ENCODE results near the gene HOXB4.

HOXB4 gene

GRCh38 chr17:48549281-48549630, 28.9 kb downstream of the HOXB4 start:
- no peaks in the 10 kb centered on the region for H3K9me3 ChIP-seq (ENCODE audit: control insufficient read depth, low read length)
- WGBS, 2 experiments: 4 to 10% methylated on average over 3 of the region's 3 CpGs
- peaks cover 100% of the 10 kb centered on the region for H3K27me3 ChIP-seq (ENCODE audit: control insufficient read depth, insufficient read depth, low read length, poor library complexity, severe bottlenecking)
- peaks cover 7% of the 10 kb centered on the region for H3K4me1 ChIP-seq (ENCODE audit: control insufficient read depth, insufficient read depth, low read length)
- H3K27ac ChIP-seq (ENCODE audit: insufficient read depth, low read depth, low read length, poor library complexity, severe bottlenecking): no peak overlapping the region
- no peaks in the 10 kb centered on the region for H3K36me3 ChIP-seq (ENCODE audit: control insufficient read depth, insufficient read depth, low read length)
- no peak overlapping the region for H3K4me3 ChIP-seq (ENCODE audit: insufficient read depth, low read depth, low read length)

DNA sequence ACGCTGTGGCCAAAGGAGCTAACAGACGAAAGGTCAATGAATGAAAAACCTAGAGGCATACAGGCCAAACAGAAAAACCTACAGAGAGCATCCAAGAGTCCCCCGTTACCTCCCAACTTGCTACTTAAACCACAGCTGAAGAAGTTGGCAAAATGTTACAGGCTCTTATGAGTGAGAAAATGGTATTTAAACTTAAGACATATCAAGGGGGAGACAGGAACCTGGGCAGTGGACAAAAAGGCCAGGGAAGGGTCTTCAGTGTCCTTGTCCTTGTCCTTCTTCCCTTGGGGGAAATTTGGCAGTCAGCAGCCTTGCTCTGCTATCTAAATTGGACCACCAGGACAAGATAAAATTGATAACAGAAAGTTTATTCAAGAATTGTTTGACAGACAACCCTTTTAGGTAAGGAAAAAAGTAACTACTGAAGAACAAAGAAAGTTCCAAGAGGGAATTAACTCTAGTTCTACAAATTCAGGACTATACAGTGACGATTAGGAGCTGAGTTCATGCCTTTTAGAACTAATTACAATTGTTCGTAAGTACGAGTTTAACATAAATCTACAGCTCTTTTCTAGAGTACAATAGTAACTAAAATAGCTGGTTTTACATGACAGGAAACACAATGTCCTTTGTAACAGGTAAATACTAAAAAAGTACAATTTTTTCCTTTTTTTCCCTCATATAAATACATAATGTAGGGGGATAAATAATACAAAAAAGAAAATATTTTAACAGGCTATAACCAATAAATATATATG, 29.4 kb downstream of the HOXB4 start:
- peaks cover 7% of the 10 kb centered on the region for H3K4me1 ChIP-seq (ENCODE audit: control insufficient read depth, insufficient read depth, low read length)
- peaks cover 100% of the 10 kb centered on the region for H3K27me3 ChIP-seq (ENCODE audit: control insufficient read depth, insufficient read depth, low read length, poor library complexity, severe bottlenecking)
- no peaks in the 10 kb centered on the region for H3K36me3 ChIP-seq (ENCODE audit: control insufficient read depth, insufficient read depth, low read length)
- H3K27ac ChIP-seq (ENCODE audit: insufficient read depth, low read depth, low read length, poor library complexity, severe bottlenecking): peak overlapping the region; percentile 13
- 10 to 11% methylated on average over 3 to 6 of the region's 6 CpGs for WGBS, 2 experiments
- H3K4me3 ChIP-seq (ENCODE audit: insufficient read depth, low read depth, low read length): no peak overlapping the region
- no peaks in the 10 kb centered on the region for H3K9me3 ChIP-seq (ENCODE audit: control insufficient read depth, low read length)

DNA sequence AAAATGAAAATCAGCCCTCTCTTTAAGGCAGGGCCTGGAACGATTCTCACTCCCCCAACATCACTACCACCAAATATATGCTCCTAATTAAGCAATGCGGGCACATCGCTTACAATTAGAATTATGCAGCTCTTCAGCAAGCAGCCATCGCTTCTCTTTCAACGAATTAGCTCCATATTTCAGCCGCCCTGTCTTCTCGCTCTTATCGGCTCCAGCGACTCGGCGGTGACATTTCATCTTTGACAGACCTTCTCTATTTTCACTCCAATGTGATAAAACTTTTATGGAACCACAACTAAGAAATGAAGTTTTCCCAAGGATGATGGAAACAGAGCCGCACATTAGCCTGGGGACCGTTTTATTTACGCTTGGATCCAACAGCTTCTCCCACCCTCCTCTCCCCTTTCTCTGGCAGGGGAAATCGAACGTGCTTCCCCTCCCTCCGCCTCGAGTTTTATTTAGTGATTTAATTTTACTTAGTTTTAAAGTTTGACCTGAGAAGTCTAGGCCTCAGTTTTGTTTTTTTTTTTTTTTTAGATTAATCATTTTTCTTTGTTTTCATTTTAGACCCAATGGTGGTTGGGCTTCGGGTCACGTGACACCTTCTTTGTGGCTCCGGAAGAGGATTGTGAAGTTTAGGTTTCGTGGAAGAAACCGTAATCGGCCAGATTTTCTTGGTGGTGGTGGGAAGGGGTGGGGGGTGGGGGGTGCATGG, 30.2 kb downstream of the HOXB4 start:
- Histone ChIP-seq H3K4me1 (ENCODE audit: control insufficient read depth, insufficient read depth, low read length) (peaks cover 7% of the 10 kb centered on the region), H3K9me3 (ENCODE audit: control insufficient read depth, low read length) (no peaks in the 10 kb centered on the region), H3K36me3 (ENCODE audit: control insufficient read depth, insufficient read depth, low read length) (no peaks in the 10 kb centered on the region), H3K27ac (ENCODE audit: insufficient read depth, low read depth, low read length, poor library complexity, severe bottlenecking) (no peak overlapping the region), H3K4me3 (ENCODE audit: insufficient read depth, low read depth, low read length) (no peak overlapping the region), H3K27me3 (ENCODE audit: control insufficient read depth, insufficient read depth, low read length, poor library complexity, severe bottlenecking) (peaks cover 100% of the 10 kb centered on the region)
- 26 to 29% methylated on average over 20 of the region's 24 CpGs for WGBS, 2 experiments

DNA sequence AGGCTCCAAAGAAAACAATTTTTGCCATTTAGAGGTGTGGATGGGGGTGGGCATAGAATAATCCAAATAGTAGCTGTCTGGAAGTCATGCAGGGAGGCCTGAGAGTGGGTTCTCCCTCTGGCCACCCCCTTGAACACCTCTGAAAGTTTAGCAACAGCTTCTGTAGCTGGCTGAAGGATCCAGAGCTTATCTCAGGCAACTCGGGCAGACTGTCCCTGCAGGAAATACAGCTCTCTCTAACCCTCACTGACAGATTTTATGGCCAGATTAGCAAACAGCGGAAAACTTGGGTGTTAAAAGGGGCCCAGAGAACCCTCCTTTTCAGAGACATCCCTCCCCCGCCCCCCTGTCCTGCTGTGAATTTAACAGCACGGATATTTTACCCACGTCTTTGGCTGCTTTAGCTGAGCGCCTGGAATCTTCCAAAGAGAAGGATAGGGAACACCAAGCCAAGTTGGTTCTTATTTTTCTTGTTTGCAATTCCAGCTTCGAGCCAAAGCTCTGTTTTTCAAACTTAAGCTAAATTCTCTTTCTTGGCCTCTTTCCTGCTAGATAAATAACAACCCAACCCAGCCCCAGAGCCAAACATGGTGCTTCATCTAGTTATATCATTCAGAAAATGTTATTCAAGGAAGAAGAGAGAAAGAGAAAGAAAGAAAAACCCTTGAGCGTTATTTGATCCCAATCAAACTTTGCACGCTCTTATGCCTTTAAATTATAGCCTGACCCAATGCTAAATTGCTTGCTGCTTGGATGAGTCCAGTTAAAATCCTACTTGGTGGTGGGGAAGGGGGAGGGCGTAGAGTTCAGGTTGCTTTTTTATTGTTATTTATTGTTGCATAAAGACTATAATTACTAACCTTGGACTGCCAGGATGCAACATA, 31.0 kb downstream of the HOXB4 start:
- H3K27ac ChIP-seq (ENCODE audit: insufficient read depth, low read depth, low read length, poor library complexity, severe bottlenecking): peak overlapping the region; percentile 68
- no peaks in the 10 kb centered on the region for H3K36me3 ChIP-seq (ENCODE audit: control insufficient read depth, insufficient read depth, low read length)
- peaks cover 100% of the 10 kb centered on the region for H3K27me3 ChIP-seq (ENCODE audit: control insufficient read depth, insufficient read depth, low read length, poor library complexity, severe bottlenecking)
- H3K4me1 ChIP-seq (ENCODE audit: control insufficient read depth, insufficient read depth, low read length): peaks cover 7% of the 10 kb centered on the region
- peak overlapping the region; percentile 27 for H3K4me3 ChIP-seq (ENCODE audit: insufficient read depth, low read depth, low read length)
- H3K9me3 ChIP-seq (ENCODE audit: control insufficient read depth, low read length): no peaks in the 10 kb centered on the region
- 17 to 24% methylated on average over 9 of the region's 10 CpGs for WGBS, 2 experiments

- H3K27me3 ChIP-seq (ENCODE audit: control insufficient read depth, insufficient read depth, low read length, poor library complexity, severe bottlenecking): peaks cover 100% of the 10 kb centered on the region
- H3K36me3 ChIP-seq (ENCODE audit: control insufficient read depth, insufficient read depth, low read length): no peaks in the 10 kb centered on the region
- peak overlapping the region; percentile 27 for H3K4me3 ChIP-seq (ENCODE audit: insufficient read depth, low read depth, low read length)
- WGBS, 2 experiments: 5 to 6% methylated on average over 10 of the region's 10 CpGs
- peak overlapping the region; percentile 68 for H3K27ac ChIP-seq (ENCODE audit: insufficient read depth, low read depth, low read length, poor library complexity, severe bottlenecking)
- no peaks in the 10 kb centered on the region for H3K9me3 ChIP-seq (ENCODE audit: control insufficient read depth, low read length)
- H3K4me1 ChIP-seq (ENCODE audit: control insufficient read depth, insufficient read depth, low read length): peaks cover 7% of the 10 kb centered on the region
Observed at GRCh38 chr17:48546137-48546923, 31.8 kb downstream of the HOXB4 start.

DNA sequence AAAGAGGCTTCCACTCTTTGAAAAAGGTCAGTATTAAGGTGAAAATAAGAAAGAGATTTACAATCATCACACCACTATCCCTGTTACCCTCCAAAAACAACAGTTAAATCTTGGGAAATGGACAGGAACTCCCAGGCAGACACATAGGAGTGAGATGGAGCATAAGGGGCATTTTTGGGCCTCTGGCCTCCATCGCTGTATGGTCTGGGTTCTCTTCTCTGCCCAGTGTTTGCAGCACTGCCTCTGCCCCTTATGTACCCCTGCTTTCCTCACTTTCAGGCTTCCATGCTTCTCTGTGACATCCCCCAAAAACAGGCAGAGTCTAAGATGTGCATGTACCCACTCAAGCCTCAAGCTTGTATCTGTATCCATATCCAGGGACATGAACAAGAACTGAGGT, 32.6 kb downstream of the HOXB4 start:
- 70 to 74% methylated on average over 1 of the region's 1 CpG for WGBS, 2 experiments
- peaks cover 7% of the 10 kb centered on the region for H3K4me1 ChIP-seq (ENCODE audit: control insufficient read depth, insufficient read depth, low read length)
- peaks cover 100% of the 10 kb centered on the region for H3K27me3 ChIP-seq (ENCODE audit: control insufficient read depth, insufficient read depth, low read length, poor library complexity, severe bottlenecking)
- peak overlapping the region; percentile 30 for H3K27ac ChIP-seq (ENCODE audit: insufficient read depth, low read depth, low read length, poor library complexity, severe bottlenecking)
- H3K36me3 ChIP-seq (ENCODE audit: control insufficient read depth, insufficient read depth, low read length): no peaks in the 10 kb centered on the region
- no peaks in the 10 kb centered on the region for H3K9me3 ChIP-seq (ENCODE audit: control insufficient read depth, low read length)
- H3K4me3 ChIP-seq (ENCODE audit: insufficient read depth, low read depth, low read length): no peak overlapping the region

- Histone ChIP-seq H3K27ac (ENCODE audit: insufficient read depth, low read depth, low read length, poor library complexity, severe bottlenecking) (peak within 1 kb of the TSS; percentile 65), H3K4me1 (ENCODE audit: control insufficient read depth, insufficient read depth, low read length) (peaks cover 7% of the 10 kb centered on the region), H3K4me3 (ENCODE audit: insufficient read depth, low read depth, low read length) (peak within 1 kb of the TSS; percentile 48), H3K9me3 (ENCODE audit: control insufficient read depth, low read length) (no peaks in the 10 kb centered on the region), H3K36me3 (ENCODE audit: control insufficient read depth, insufficient read depth, low read length) (no peaks in the 10 kb centered on the region), H3K27me3 (ENCODE audit: control insufficient read depth, insufficient read depth, low read length, poor library complexity, severe bottlenecking) (peaks cover 100% of the 10 kb centered on the region)
- WGBS, 2 experiments: 4 to 6% methylated on average over 11 to 12 of the region's 12 CpGs
Observed at GRCh38 chr17:48545022-48545375, 33.2 kb downstream of the HOXB4 start, which contains the start of gene HOXB2. Gene HOXB2 (minus strand): TSS chr17:48545109. CDS start chr17:48544911, 198 bp downstream.

DNA sequence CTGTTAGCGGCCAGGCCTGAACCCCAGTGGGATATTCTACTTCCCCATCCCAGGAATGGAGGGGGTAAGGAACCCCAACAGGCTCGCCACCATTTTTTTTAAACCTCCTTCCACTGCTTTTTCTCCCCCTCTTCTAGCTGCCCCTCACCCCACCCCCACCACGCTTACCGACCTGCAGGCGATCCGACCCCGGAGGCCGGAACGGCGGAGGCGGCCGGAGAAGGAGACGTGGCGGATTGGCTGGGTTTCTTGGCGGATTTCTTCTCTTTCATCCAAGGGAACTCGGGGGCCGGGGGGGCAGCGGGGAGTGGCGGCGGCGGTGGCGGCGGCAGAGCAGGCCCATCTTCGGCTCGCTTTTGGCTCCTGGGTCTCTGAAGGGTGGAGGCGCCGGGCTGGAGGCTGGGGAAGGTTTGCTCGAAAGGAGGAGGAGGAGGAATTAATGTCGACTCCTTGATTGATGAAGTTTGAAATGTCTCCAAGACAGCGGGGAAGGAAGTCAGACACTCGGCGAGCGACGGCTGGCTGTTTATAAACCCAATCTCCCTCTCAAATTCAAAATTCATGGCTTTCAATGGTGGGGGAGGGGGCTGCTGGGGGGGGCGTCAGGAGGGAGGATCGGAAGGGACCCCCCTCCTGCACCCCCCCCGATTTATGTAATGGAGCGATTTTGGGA, 33.7 kb downstream of the HOXB4 start:
- Histone ChIP-seq H3K27ac (ENCODE audit: insufficient read depth, low read depth, low read length, poor library complexity, severe bottlenecking) (peak overlapping the region; percentile 65), H3K4me1 (ENCODE audit: control insufficient read depth, insufficient read depth, low read length) (peaks cover 7% of the 10 kb centered on the region), H3K27me3 (ENCODE audit: control insufficient read depth, insufficient read depth, low read length, poor library complexity, severe bottlenecking) (peaks cover 100% of the 10 kb centered on the region), H3K36me3 (ENCODE audit: control insufficient read depth, insufficient read depth, low read length) (no peaks in the 10 kb centered on the region), H3K9me3 (ENCODE audit: control insufficient read depth, low read length) (no peaks in the 10 kb centered on the region), H3K4me3 (ENCODE audit: insufficient read depth, low read depth, low read length) (peak overlapping the region; percentile 48)
- 0 to 1% methylated on average over 33 to 38 of the region's 38 CpGs for WGBS, 2 experiments

- H3K27me3 ChIP-seq (ENCODE audit: control insufficient read depth, insufficient read depth, low read length, poor library complexity, severe bottlenecking): peaks cover 100% of the 10 kb centered on the region
- no peaks in the 10 kb centered on the region for H3K9me3 ChIP-seq (ENCODE audit: control insufficient read depth, low read length)
- H3K27ac ChIP-seq (ENCODE audit: insufficient read depth, low read depth, low read length, poor library complexity, severe bottlenecking): peak overlapping the region; percentile 19
- H3K36me3 ChIP-seq (ENCODE audit: control insufficient read depth, insufficient read depth, low read length): no peaks in the 10 kb centered on the region
- peaks cover 7% of the 10 kb centered on the region for H3K4me1 ChIP-seq (ENCODE audit: control insufficient read depth, insufficient read depth, low read length)
- peak overlapping the region; percentile 48 for H3K4me3 ChIP-seq (ENCODE audit: insufficient read depth, low read depth, low read length)
- 1% methylated on average over 19 to 20 of the region's 20 CpGs for WGBS, 2 experiments
Observed at GRCh38 chr17:48543854-48544348, 34.2 kb downstream of the HOXB4 start.

All from ectodermal cell (in vitro differentiated cells).